ENCODE data around the gene PLSCR3.

Gene PLSCR3

GRCh38 chr17:7426896-7427489 lies 32.7 kb upstream of the PLSCR3 start:
- H3K4me3 ChIP-seq (replicated peaks in 1 of 2; ENCODE audit: low read depth in 2 of 2, low read length in 2 of 2): no peak overlapping the region
- no peak for TF ChIP-seq CTCF (IDR thresholded peaks at IDR 0.05; ENCODE audit: low read depth, low read length)
- DNase-seq (ENCODE audit: low read depth in 2 of 2): no peak

GRCh38 chr17:7426203-7426863 lies 32.0 kb upstream of the PLSCR3 start:
- DNase-seq (ENCODE audit: low read depth in 2 of 2): no peak
- TF ChIP-seq CTCF (IDR thresholded peaks at IDR 0.05; ENCODE audit: low read depth, low read length): no peak
- no peak overlapping the region for H3K4me3 ChIP-seq (replicated peaks in 1 of 2; ENCODE audit: low read depth in 2 of 2, low read length in 2 of 2)

- H3K4me3 ChIP-seq (replicated peaks in 1 of 2; ENCODE audit: low read depth in 2 of 2, low read length in 2 of 2): no peak overlapping the region
- no peak for DNase-seq (ENCODE audit: low read depth in 2 of 2)
Observed at GRCh38 chr17:7425756-7426155, 31.4 kb upstream of the PLSCR3 start.

GRCh38 chr17:7425316-7425715 lies 31.0 kb upstream of the PLSCR3 start, which contains the start of gene SPEM2:
Gene SPEM2, plus strand, starts transcription at chr17:7425616. Its CDS starts 73 bp downstream, at chr17:7425689.
- no peak for TF ChIP-seq CTCF (IDR thresholded peaks at IDR 0.05; ENCODE audit: low read depth, low read length)
- no peak within 1 kb of the TSS for H3K4me3 ChIP-seq (replicated peaks in 1 of 2; ENCODE audit: low read depth in 2 of 2, low read length in 2 of 2)
- DNase-seq (ENCODE audit: low read depth in 2 of 2): no peak

More at GRCh38 chr17:7425756-7426155, 31.4 kb upstream of the PLSCR3 start:
- no peak for TF ChIP-seq CTCF (IDR thresholded peaks at IDR 0.05; ENCODE audit: low read depth, low read length)

GRCh38 chr17:7423679-7424078 lies 29.4 kb upstream of the PLSCR3 start:
- TF ChIP-seq CTCF (IDR thresholded peaks at IDR 0.05; ENCODE audit: low read depth, low read length): no peak
- no peak overlapping the region for H3K4me3 ChIP-seq (replicated peaks in 1 of 2; ENCODE audit: low read depth in 2 of 2, low read length in 2 of 2)
- DNase-seq (ENCODE audit: low read depth in 2 of 2): no peak

- TF ChIP-seq CTCF (IDR thresholded peaks at IDR 0.05; ENCODE audit: low read depth, low read length): no peak
- no peak for DNase-seq (ENCODE audit: low read depth in 2 of 2)
- no peak overlapping the region for H3K4me3 ChIP-seq (replicated peaks in 1 of 2; ENCODE audit: low read depth in 2 of 2, low read length in 2 of 2)
Observed at GRCh38 chr17:7421186-7421585, 26.9 kb upstream of the PLSCR3 start.
